ENCODE measurements around the gene MCF2L.
"Not testable (repeated sequence)": the region's sequence is repeated elsewhere in the genome, so short reads cannot be mapped to it uniquely, and the experiment has no call there.

The MCF2L gene

GRCh38 chr13:113069861-113070805 lies 101.1 kb downstream of the MCF2L start:
- no peak for DNase-seq

GRCh38 chr13:113070855-113071254 lies 101.8 kb downstream of the MCF2L start:
- DNase-seq: no peak

DNA sequence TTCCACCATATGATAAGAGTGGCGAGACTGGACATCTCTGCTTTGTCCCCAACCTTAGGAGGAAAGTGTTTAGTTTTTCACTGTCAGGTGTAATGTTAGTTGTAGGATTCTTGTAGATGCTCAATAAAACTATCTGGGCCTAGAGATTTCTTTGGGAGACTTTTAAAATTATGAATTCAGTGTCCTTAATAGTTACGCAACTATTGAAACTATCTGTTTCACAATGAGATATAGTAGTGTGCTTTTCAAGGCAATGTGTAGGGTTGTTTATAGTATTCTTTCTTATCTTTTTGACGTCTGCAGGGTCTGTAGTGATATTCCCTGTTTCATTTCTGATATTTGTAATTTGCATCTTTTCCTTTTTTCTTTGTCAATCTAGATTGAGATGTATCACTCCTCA lies 103.4 kb downstream of the MCF2L start:
- no peak for DNase-seq

DNA sequence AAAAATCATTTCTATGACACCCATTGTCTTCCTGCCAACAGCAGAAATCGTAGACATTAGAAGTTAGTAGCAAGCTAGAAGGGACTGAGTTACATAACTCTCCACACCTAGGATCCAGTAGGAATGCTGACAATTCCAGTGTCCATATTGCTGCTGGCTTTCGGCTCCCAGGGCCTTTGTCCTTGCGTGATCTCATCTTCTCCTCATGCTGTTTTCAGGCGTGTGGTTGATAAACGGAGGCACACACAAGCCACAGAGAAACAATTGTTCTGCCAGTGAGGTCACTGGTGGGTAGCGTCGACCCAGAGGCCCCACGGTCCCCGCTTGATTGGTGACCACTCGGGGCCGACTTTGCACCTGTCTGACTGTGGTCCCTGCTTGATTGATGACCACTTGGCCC lies 104.9 kb downstream of the MCF2L start:
- DNase-seq: no peak

DNA sequence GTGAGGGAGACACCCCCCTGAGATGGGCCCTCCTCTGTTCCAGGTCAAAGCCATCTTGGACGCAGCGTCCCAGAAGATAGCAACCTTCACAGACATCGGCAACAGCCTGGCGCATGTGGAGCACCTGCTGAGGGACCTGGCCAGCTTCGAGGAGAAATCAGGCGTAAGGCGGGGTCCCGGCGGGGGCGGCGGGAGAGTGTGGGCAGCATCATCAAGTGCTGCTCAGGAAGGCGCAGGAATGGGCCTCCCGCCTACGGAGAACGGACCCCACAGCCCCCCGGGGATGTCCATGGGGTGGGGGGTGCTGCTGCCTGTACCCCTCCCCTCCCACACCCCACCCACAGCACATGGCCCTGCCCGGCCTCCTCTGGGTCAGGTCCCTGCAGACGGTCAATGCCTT lies 105.4 kb downstream of the MCF2L start:
- no peak for DNase-seq

DNA sequence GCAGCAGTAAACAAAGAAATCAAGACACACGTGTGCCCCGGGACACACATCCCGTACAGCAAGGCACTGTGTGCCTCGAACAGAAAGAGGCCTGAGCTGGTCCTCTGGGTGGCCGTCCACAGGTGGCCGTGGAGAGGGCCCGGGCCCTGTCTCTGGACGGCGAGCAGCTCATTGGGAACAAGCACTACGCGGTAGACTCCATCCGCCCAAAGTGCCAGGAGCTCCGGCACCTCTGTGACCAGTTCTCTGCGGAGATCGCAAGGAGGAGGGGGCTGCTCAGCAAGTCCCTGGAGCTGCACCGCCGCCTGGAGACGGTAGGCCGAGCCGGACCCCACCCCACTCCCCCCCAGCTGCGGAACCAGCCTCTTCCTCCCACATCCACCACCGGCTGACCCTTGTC lies 105.9 kb downstream of the MCF2L start:
- DNase-seq: no peak

DNA sequence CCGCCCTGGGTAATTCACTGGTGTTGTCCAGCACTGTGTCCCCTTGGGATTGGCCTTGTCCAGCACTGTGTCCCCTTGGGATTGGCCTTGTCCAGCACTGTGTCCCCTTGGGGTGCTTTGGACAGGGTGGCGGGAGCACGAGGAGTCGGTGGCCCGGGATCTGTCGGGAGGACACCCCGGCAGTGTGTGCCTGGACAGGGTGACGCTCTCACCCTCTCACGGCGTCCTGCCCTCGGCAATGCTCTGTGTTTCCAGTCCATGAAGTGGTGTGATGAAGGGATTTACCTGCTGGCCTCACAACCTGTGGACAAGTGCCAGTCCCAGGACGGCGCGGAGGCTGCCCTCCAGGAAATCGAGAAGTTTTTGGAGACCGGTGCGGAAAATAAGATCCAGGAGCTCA lies 106.7 kb downstream of the MCF2L start:
- DNase-seq: no peak

GRCh38 chr13:113076681-113077401 lies 107.8 kb downstream of the MCF2L start:
- no peak for DNase-seq

DNA sequence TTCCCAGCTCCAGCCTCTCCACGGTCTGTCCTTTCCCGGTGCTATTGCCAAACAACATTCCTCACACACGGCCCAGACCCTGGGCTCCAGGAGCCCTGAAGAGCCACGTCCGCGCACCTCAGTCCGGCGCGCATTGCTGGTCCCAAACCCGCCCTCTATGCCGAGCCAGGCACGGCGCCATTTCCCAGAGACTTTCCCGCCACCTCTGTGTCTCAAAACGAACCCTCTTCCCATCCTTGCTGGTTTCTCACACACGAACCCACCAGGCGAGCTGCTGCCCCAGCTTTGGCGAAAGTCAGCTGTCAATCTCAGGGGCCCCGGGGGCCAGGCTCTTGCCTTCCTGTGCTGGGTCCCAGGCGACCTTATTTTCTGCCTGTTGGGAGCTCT lies 108.5 kb downstream of the MCF2L start:
- DNase-seq: no peak

GRCh38 chr13:113077953-113078901 lies 109.2 kb downstream of the MCF2L start:
- DNase-seq: no peak

- DNase-seq: no peak
Observed at GRCh38 chr13:113078902-113079780, 110.1 kb downstream of the MCF2L start.

GRCh38 chr13:113079781-113080080 lies 110.7 kb downstream of the MCF2L start:
- DNase-seq: not testable (repeated sequence)

DNA sequence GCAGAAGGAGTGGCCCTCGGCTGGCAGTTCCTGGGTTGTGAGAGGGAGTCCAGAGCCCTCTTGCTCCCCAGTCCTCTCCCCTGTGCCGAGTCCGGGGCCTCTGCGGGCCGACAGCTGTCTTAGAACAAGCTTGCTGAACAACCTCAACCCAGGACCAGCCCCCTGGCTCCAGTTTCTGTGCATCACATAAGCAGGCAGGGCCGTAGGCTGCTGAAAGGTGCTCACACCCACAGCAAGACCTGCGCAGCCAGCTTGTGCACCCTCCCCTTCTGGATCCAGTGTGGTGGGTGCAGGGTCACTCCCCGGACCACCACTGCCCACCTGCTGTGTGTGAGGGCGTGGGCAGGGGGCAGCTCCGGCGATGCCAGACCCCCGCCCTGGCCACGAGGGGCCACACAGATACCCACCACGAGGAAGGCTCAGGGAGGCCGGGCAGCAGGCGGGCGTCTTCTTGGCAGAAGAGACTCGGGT lies 111.4 kb downstream of the MCF2L start:
- no peak for DNase-seq

DNA sequence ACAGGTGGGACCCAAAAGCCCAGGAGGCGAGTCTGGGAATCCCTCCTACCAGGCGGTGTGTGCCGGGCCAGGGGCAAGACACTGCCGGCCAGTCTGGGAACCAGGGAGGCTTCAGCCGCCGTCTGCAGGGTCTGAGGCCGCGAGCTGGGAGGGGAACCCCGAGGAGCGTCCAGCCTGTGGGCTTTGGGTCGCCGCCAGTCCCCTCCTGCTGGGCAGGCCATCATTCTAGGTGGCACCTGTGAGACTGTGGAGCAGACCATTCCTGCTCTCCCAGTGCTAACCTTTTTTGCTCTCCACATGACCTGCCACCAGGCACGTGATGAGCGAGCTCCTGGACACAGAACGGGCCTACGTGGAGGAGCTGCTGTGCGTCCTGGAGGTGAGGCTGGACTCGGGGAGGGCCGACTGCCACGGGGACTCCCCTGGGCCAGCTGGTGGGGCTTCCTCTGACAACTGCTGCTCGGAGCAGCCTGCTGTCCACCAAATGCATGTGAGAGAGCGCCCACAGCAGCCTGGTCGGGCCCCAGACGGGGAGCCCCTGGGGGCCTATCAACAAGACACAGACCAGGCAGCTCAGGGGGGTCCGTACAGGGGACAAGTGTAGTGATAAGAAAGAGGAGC lies 112.0 kb downstream of the MCF2L start:
- DNase-seq: no peak

- DNase-seq: no peak
Observed at GRCh38 chr13:113082198-113083021, 113.4 kb downstream of the MCF2L start.

DNA sequence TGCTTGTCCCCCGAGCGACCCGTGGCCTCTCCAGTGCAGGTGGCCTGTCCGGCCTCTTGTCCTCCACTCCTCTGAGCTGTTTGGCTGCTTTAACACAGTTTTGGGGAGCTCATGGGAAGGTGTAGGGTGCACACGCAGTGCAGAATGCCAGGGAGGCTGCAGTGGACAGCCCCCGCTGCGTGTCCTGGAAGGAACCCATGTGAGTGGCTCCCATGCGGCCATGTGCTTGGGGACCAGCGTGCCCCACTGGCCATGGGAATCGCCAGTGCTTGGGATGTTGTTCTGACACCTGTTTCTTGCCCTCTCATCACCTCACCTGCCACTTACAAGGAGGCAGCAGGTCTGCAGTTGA lies 114.0 kb downstream of the MCF2L start:
- DNase-seq: no peak

- no peak for DNase-seq
Observed at GRCh38 chr13:113083402-113084061, 114.5 kb downstream of the MCF2L start.

- no peak for DNase-seq
Observed at GRCh38 chr13:113084094-113084942, 115.3 kb downstream of the MCF2L start.

GRCh38 chr13:113084943-113085540 lies 116.0 kb downstream of the MCF2L start:
- no peak for DNase-seq

Data from activated CD8-positive, alpha-beta memory T cell treated with anti-CD3 and anti-CD28 coated beads for 24 hours (primary cell).